K562 (cell line): ENCODE measurements around the gene BRINP2. TPM values are rescaled to one million over a fixed set of nuclear protein-coding genes. Genes with fewer than 3 reads are reported as not detected.

ENCODE experiments used
- ATAC-seq: fragments of 200-7000 bp; cut with Tn5 transposase; 3 replicates; pipeline ENCODE4 v1.9.1; 2020; ENCODE audit warnings: moderate library complexity
- BruUV-seq: library from RNA; stranded (reverse); fragments of 400-500 nt; replicated peaks from 2 replicates; lab custom pipeline; 2021; lab: Mats Ljungman, UMichigan
- CTCF ChIA-PET: fragments of 300-600 bp; formaldehyde crosslinking; extraction: SDS; loops from one replicate; lab custom pipeline; 2021; ENCODE audit warnings: low intra/inter-chr PET ratio; lab: Yijun Ruan, JAX
- POLR2A ChIA-PET: fragments of 300-600, 350-650 bp; sonication (Branson Sonifier 250); formaldehyde crosslinking; extraction: SDS; loops from one replicate; lab custom pipeline; 2021; ENCODE audit warnings: antibody characterized with exemption, inconsistent platforms; lab: Yijun Ruan, JAX
- DNase-seq, 4 experiments: peaks; one replicate each; pipeline versions ENCODE4 v3.0.0 to v3.0.0-alpha.2; 2011 to 2018; ENCODE audit warnings: low spot score in 3 of 4, mixed read lengths in 3 of 4; ENCODE audit errors: extremely low read depth in 1 of 4
- FAIRE-seq: peaks from 2 replicates; lab custom pipeline; 2011; peaks lifted over from hg19 to GRCh38; lab: Jason Lieb, UNC
- H2AFZ ChIP-seq: 2 replicates; pipeline ENCODE4 v1.6.0; 2011; ENCODE audit warnings: low read depth, low read length, control low read depth, inconsistent platforms
- H3K27ac ChIP-seq: fragments of 200-600 bp; 3 replicates; pipeline ENCODE4 v1.8.0; 2011; ENCODE audit warnings: low read depth, mild to moderate bottlenecking, control low read depth, inconsistent platforms, low read length, moderate library complexity, mixed read lengths; ENCODE audit errors: extremely low read depth
- H3K27me3 ChIP-seq, 2 experiments: fragments of 300-600 bp in 1 of 2; 2 replicates in 1 of 2; 3 replicates in 1 of 2; pipeline versions ENCODE4 v1.6.0 to v1.8.0; 2011; ENCODE audit warnings: inconsistent platforms in 2 of 2, low read length in 2 of 2, mild to moderate bottlenecking in 1 of 2, mixed read lengths in 1 of 2, moderate library complexity in 1 of 2; ENCODE audit not compliant: control insufficient read depth in 2 of 2, insufficient read depth in 2 of 2
- H3K36me3 ChIP-seq: fragments of 300-600 bp; 3 replicates; pipeline ENCODE4 v1.8.0; 2011; ENCODE audit warnings: mild to moderate bottlenecking, low read length, inconsistent platforms; ENCODE audit not compliant: control insufficient read depth, insufficient read depth
- H3K4me1 ChIP-seq, 2 experiments: fragments of 200-600 bp in 1 of 2; replicated peaks in 1 of 2; 2 replicates in 1 of 2; 3 replicates in 1 of 2; pipeline versions ENCODE4 v1.5.1 to v1.8.0; 2011; ENCODE audit warnings: inconsistent platforms in 2 of 2, low read length in 2 of 2, mild to moderate bottlenecking in 1 of 2, mixed read lengths in 1 of 2, moderate library complexity in 1 of 2; ENCODE audit not compliant: control insufficient read depth in 2 of 2, insufficient read depth in 2 of 2
- H3K4me2 ChIP-seq: 2 replicates; pipeline ENCODE4 v1.6.1; 2011; ENCODE audit warnings: low read length, control low read depth, inconsistent platforms, mixed read lengths; ENCODE audit not compliant: insufficient read depth
- H3K4me3 ChIP-seq: fragments of 200-600 bp; sonication (generic), shearing (Covaris generic); 2 replicates; pipeline ENCODE4 v1.5.1; 2016; ENCODE audit warnings: control low read depth, inconsistent platforms
- H3K79me2 ChIP-seq: fragments of 200-600 bp; 3 replicates; pipeline ENCODE4 v1.8.0; 2011; ENCODE audit warnings: low read length, inconsistent platforms; ENCODE audit not compliant: control insufficient read depth, insufficient read depth
- H3K9ac ChIP-seq, 2 experiments: 2 replicates each; pipeline versions ENCODE4 v1.6.0 to v1.6.1; 2011; ENCODE audit warnings: low read depth in 2 of 2, low read length in 2 of 2, control low read depth in 1 of 2, inconsistent platforms in 1 of 2, mild to moderate bottlenecking in 1 of 2, mixed read lengths in 1 of 2; ENCODE audit not compliant: insufficient read depth in 1 of 2
- H3K9me1 ChIP-seq: one replicate; pipeline ENCODE4 v1.6.0; 2011; ENCODE audit warnings: inconsistent platforms, mild to moderate bottlenecking, low read length, moderate library complexity; ENCODE audit not compliant: control insufficient read depth, insufficient read depth
- H3K9me3 ChIP-seq: replicated peaks from 2 replicates; pipeline ENCODE4 v1.5.1; 2011; ENCODE audit warnings: low read depth, low read length, inconsistent platforms; ENCODE audit not compliant: control insufficient read depth, insufficient read depth
- H4K20me1 ChIP-seq: replicated peaks from 2 replicates; pipeline ENCODE4 v1.6.1; 2011; ENCODE audit warnings: low read length, inconsistent platforms, mixed read lengths; ENCODE audit not compliant: control insufficient read depth, insufficient read depth
- HNRNPLL ChIP-seq: fragments of 200-400 bp; formaldehyde crosslinking; IDR thresholded peaks from 2 replicates; pipeline ENCODE4 v1.6.1; 2017; ENCODE audit warnings: low read length, low read depth, mild to moderate bottlenecking; ENCODE audit not compliant: poor library complexity, severe bottlenecking
- KLF16 ChIP-seq: IDR thresholded peaks from 2 replicates; pipeline ENCODE4 v1.6.1; 2016; ENCODE audit warnings: antibody characterized with exemption
- POLR2AphosphoS5 ChIP-seq: IDR thresholded peaks from 2 replicates; pipeline ENCODE4 v1.6.1; 2011; ENCODE audit warnings: mild to moderate bottlenecking, low read depth, low read length, moderate library complexity; ENCODE audit not compliant: control insufficient read depth, insufficient read depth
- TFAP4 ChIP-seq: sonication (generic); formaldehyde crosslinking; IDR thresholded peaks from 2 replicates; pipeline ENCODE4 v1.8.0; 2022; ENCODE audit warnings: missing genetic modification reagents, mild to moderate bottlenecking, moderate library complexity, borderline replicate concordance
- XRCC3 ChIP-seq: fragments of 450-650 bp; IDR thresholded peaks from 2 replicates; pipeline ENCODE4 v1.6.1; 2017; ENCODE audit warnings: mild to moderate bottlenecking, moderate library complexity
- ZBTB49 ChIP-seq: sonication (generic); formaldehyde crosslinking; IDR thresholded peaks from 2 replicates; pipeline ENCODE4 v1.8.0; 2022; ENCODE audit warnings: missing genetic modification reagents, mild to moderate bottlenecking, borderline replicate concordance
- ZNF354B ChIP-seq: fragments of 250-450 bp; sonication (Bioruptor Pico); IDR thresholded peaks from 2 replicates; pipeline ENCODE4 v1.4.0; 2020
- ZNF584 ChIP-seq: fragments of 200-800 bp; sonication (Bioruptor generic); IDR thresholded peaks from 2 replicates; pipeline ENCODE4 v1.6.1; 2016; ENCODE audit warnings: low read depth, mild to moderate bottlenecking, missing genetic modification characterization, missing compliant biosample characterization
- WGBS: fragments of 100-300 bp; shearing (Covaris generic); methylation state at CpG from one replicate; pipeline ENCODE4 v1.1.6; 2016; ENCODE audit warnings: low coverage, mixed read lengths; ENCODE audit not compliant: insufficient coverage; ENCODE audit errors: missing lambda C conversion rate; 5-methylcytosine and 5-hydroxymethylcytosine counted together
- in situ Hi-C: fragments of 300-500 bp; cut with MboI; formaldehyde crosslinking; loops from 4 replicates; pipeline ENCODE4 v1.15.0; 2018; ENCODE audit warnings: inconsistent platforms, mixed read lengths
- intact Hi-C: fragments of 100-400 bp; cut with micrococcal nuclease; formaldehyde crosslinking; loops from 2 replicates; pipeline ENCODE4 v1.14.2; 2022
- polyA plus RNA-seq, 8 experiments: library from polyadenylated mRNA; depleted of rRNA in 4 of 8; stranded (reverse) in 5 of 8; unstranded in 3 of 8; fragments of >200 nt; fragmentation: Nextera tagmentation in 2 of 8; fragmentation: Illumina TruSeq in 1 of 8; extraction: Ambion mirVana in 2 of 8; extraction: Trizol in 1 of 8; gene quantifications; 2 replicates each; pipeline versions ENCODE4 v1.2.1 to v1.2.3, GENCODE V29; 2011 to 2014; ENCODE audit warnings: inconsistent platforms in 1 of 8, missing spikeins in 1 of 8
- total RNA-seq, 7 experiments: library from RNA; depleted of rRNA in 6 of 7; stranded (reverse); fragments of >200 nt in 6 of 7; fragmentation: Illumina TruSeq in 2 of 7; extraction: Trizol in 2 of 7; gene quantifications; 2 replicates each; pipeline versions ENCODE4 v1.2.1 to v1.2.3, GENCODE V29; 2011 to 2021; ENCODE audit warnings: low replicate concordance in 1 of 7

BRINP2 gene
- total and polyA plus RNA-seq, 9 of the 15 experiments (the other 6 are each of a cell fraction or from before 2014, with no cell fraction given): not detected

DNA sequence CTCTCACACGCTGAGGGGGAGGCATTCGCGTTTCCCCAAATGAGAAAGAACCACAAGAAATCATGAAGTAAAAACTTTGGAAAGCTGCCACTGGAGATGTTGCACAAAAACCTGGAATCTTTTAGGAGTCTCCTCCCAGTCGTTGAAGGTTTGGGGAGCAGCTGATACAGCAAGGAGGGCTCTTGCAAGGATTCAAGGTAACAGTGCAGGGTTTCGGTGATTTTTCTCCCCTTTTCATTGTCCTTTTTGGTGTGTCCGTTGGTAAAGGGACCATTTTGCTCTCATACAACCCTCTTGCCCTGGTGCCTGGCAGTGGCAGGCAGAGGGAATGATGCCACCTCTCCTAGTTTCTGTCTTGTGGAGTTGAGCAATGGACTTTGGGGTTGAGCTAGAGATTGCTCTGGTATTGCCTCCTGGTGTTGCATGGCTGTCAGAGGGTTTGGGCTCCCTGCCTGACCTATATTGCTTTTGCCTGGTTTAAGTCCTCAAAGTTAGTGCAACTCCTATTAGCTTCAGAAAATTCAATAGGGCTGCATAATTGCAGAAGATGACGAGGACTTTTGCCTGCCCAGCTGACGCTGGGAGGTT, 872 bp downstream of the BRINP2 start:
- H3K4me3 ChIP-seq: no peak overlapping the region
- in situ Hi-C loops: no loop called here
- no peaks in the 10 kb centered on the region for H3K36me3 ChIP-seq
- no peaks in the 10 kb centered on the region for H3K9me3 ChIP-seq
- no peak overlapping the region for H2AFZ ChIP-seq
- DNase-seq (no peak), FAIRE-seq (no peak), ATAC-seq (no peak)
- CTCF ChIA-PET: no interaction called here
- POLR2A ChIA-PET: no interaction called here
- H3K4me2 ChIP-seq: no peak overlapping the region
- H4K20me1 ChIP-seq: no peaks in the 10 kb centered on the region
- intact Hi-C loops: no loop called here
- no peak for TF ChIP-seq XRCC3
- TF ChIP-seq, all 486 proteins: peak for 0
- no TSS peak for BruUV-seq
- Histone ChIP-seq H3K9ac (no peak overlapping the region), H3K27ac (no peak overlapping the region), H3K9me1 (no peaks in the 10 kb centered on the region), H3K27me3 (peaks cover 2 to 13% of the 10 kb centered on the region in 2 experiments; a peak in 3 of 5 replicates), H3K79me2 (no peaks in the 10 kb centered on the region), H3K4me1 (peaks cover 0 to 4% of the 10 kb centered on the region in 2 experiments; a peak in 1 of 5 replicates)
- 1% methylated on average over 8 of the region's 8 CpGs for WGBS

DNA sequence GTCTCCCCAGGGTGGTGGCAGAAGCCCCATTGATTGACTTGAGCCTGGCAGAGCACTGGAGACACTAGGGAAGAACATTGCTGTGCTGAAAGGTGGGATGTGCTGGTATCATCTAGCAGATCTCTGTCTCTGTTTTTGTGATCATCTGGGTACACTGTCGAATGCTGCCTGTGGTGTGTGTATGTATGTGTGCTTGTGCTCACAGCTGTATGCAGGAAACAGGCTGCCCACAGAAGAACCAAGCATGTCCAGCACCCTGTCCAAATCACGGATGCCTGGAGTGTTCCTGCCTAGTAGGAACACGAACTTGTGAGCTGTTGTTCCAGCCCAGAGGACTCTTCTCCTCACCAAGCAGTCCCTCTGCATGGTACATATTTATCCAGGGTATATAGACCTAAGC, 1.5 kb downstream of the BRINP2 start:
- Histone ChIP-seq H3K9me3 (no peaks in the 10 kb centered on the region), H2AFZ (no peak overlapping the region), H3K4me2 (no peak overlapping the region), H3K36me3 (no peaks in the 10 kb centered on the region), H3K27me3 (peaks cover 2 to 13% of the 10 kb centered on the region in 2 experiments; a peak in 3 of 5 replicates), H3K9ac (no peak overlapping the region), H3K4me1 (peaks cover 0 to 4% of the 10 kb centered on the region in 2 experiments; a peak in 1 of 5 replicates), H3K79me2 (no peaks in the 10 kb centered on the region), H3K9me1 (no peaks in the 10 kb centered on the region), H3K27ac (no peak overlapping the region), H3K4me3 (no peak overlapping the region), H4K20me1 (no peaks in the 10 kb centered on the region)
- no peak for ATAC-seq
- no TSS peak for BruUV-seq
- 6% methylated on average over 3 of the region's 3 CpGs for WGBS
- CTCF ChIA-PET: no interaction called here
- FAIRE-seq: no peak
- intact Hi-C loops (no loop called here), in situ Hi-C loops (no loop called here)
- POLR2A ChIA-PET: interaction anchor here (1.4 kb wide), 1 partner anchor 13 kb away, joined by 3 read pairs; no protein-coding TSS in a partner anchor
- no peak for DNase-seq
- TF ChIP-seq ZNF354B (CRISPR knock-in tag): no peak
- TF ChIP-seq KLF16: no peak
- TF ChIP-seq ZNF584 (CRISPR knock-in tag): no peak
- no peak for TF ChIP-seq POLR2AphosphoS5
- TF ChIP-seq HNRNPLL: no peak
- no peak for TF ChIP-seq ZBTB49 (CRISPR knock-in tag)
- no peak for TF ChIP-seq TFAP4 (CRISPR knock-in tag)
